Heart left ventricle (tissue), 13 donors: ENCODE measurements around the gene IRX2.

ENCODE experiments used
- POLR2A ChIP-seq, 2 donors: fragments of 450-650 bp; IDR thresholded peaks; one replicate each; pipeline ENCODE4 v1.6.1; 2017; ENCODE audit warnings: antibody characterized with exemption in 2 of 2, mild to moderate bottlenecking in 2 of 2, moderate library complexity in 2 of 2
- TF ChIP-seq, protein P1 (sequence below), 12 donors: fragments of 200-600 bp; sonication (generic) in 4 of 12; IDR thresholded peaks; one replicate each; pipeline versions ENCODE4 v1.5.0 to v1.8.0; 2018 to 2022; ENCODE audit warnings: antibody characterized with exemption in 12 of 12, mild to moderate bottlenecking in 5 of 12
- donor health status: ischemic (EF 13 %, LVEDD 7.1; RV severe dilation, severe dysfunction).
- donor health status: DM: no; HTN: yes; CAD: no.
- donor health status: DM: no; HTN: no; CAD: no.
- donor health status: ischemic (EF 25% LVEDD 6.9; RV normal size, moderate dysfunction).
- donor health status: ischemic (EF 25% LVEDD 5.7; RV mildly dilated, moderate dysfunction).
- donor health status: ischemic (EF 35%, LVEDD 5.7; RV mildly dilated, moderate dysfunction).
- donor health status: nonischemic (EF 11% LVEDD 7.7; RV severe dilation, severe dysfunction).
- donor health status: DM: yes; HTN: yes; CAD: no.
- donor health status: PGD.
- donor health status: ischemic (EF 29% LVEDD 5.4; RV normal size, mild dysfunction).
- donor health status: nonischemic (EF 23%, LVEDD 6.1; RV moderate dilation, normal function).

DNA sequence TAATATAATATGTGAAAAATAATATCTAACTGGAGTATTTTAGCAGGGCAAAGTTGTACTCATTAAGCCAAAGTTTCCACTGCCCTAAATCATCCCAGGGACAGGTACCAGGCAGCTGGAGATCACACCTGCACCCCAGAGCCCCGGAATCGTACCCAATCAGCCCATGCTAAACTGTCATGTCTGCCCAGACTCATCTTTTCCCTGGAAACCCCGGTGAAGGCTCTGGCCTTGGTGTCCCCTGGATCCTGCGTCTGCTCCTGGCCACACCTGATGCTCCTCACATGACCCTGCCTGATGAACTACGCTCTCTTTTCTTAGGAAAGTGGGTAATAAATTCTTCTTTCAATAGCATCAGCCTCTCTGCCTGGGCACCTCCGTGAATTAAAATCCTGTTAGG, 15.6 kb upstream of the IRX2 start:
- TF ChIP-seq, protein P1, sequence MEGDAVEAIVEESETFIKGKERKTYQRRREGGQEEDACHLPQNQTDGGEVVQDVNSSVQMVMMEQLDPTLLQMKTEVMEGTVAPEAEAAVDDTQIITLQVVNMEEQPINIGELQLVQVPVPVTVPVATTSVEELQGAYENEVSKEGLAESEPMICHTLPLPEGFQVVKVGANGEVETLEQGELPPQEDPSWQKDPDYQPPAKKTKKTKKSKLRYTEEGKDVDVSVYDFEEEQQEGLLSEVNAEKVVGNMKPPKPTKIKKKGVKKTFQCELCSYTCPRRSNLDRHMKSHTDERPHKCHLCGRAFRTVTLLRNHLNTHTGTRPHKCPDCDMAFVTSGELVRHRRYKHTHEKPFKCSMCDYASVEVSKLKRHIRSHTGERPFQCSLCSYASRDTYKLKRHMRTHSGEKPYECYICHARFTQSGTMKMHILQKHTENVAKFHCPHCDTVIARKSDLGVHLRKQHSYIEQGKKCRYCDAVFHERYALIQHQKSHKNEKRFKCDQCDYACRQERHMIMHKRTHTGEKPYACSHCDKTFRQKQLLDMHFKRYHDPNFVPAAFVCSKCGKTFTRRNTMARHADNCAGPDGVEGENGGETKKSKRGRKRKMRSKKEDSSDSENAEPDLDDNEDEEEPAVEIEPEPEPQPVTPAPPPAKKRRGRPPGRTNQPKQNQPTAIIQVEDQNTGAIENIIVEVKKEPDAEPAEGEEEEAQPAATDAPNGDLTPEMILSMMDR (IDR thresholded peaks at IDR 0.05), result no peak
- TF ChIP-seq POLR2A (IDR thresholded peaks at IDR 0.05), result no peak
